ENCODE data around the gene TMEM150C.

Gene TMEM150C

DNA sequence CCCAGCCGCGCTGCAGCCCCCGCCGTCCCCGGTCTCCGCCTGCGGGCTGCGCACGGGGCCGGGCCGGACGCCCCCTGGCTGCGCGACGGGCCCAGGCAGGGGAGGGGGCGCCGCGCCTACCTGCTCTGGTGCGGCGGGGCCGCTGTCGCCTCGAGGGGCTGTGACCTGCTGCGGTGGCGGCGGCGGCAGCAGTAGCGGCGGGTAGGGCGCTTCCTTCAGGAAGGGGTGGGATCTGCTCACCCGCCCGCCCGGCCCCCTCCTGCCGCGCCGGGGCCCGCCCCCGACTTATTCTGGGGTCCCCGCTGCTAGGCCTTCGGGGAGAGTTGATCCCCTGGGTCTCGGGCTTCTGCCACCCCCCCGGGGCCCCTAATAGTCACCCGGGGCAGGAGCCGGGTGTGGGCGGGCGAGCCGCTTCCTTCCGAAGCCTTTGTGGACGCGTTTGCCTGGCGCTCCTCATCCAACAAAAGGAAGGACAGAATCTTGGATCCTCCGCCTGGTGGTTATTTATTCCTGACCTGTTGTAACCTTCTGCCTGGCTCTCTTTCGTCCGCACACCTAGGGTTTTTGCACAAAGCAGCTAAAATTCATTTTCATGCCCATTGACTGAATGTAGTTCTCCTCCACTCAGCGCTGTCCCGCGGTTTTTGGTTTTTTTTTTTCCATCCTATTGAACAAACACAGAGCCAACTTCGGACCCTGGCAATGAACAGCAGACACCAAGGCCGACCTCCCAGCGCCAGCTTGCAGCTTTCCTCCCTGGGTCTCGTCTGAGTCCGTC, at the start of gene TMEM150C:
Gene TMEM150C (minus strand): TSS at position 203 of the 778 bp plus-strand sequence. CDS start 57,331 bp downstream, outside the sequence.
- no peak for DNase-seq (ENCODE audit: low read depth)

DNA sequence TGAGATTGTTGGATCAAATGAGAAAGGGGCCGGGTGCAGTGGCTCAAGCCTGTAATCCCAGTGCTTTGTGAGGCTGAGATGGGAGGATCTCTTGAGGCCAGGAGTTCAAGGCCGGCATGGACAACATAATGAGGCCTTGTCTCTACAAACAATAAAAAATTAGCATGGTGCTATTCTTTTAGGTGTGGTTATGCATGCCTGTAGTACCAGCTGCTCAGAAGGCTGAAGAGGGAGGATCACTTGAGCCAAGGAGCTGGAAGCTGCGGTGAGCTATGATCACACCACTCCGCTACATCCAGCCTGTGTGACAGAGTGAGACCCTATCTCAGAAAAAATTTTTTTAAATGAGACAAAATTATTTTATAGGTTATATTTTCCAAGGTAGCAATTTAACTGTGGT, 49.7 kb upstream of the TMEM150C start:
- no peak for DNase-seq (ENCODE audit: low read depth)

DNA sequence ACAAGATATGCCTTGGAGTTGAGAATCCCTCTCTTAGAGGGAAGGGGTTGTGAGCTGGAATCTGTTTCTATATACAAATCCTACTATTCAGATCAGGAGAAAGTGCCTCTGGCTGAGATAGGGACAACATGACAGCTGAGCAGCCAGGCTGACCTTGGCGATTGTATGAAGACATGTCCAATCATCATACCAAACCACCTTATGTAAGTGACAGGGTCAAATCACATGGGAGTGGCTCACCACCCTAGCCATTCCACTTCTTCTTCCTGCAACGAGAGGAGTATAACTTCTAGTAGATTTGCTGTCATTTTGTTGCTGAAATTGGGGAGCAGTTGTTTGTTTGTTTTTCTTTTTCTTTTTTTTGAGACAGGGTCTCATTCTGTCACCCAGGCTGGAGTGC, 48.3 kb upstream of the TMEM150C start:
- DNase-seq (ENCODE audit: low read depth), result no peak

DNA sequence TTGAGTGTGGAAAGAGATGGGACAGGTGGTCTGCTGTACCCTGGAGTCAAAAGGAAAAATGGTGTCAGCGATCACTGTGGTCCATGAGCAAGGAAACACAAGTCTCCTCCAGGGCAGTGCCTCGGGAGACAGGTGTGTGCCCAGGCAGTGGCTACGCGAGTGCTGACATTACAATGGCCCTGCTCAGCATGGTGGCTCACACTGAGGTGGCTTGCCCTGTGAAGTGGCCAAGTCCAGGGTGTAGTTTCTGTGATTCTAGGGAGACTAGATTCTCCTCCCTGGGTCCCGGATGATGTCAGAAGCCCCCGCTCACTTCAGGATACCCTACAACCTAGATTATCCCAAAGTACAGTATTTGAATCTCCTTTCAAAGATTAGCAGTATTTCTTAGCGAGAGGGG, 44.8 kb upstream of the TMEM150C start:
- DNase-seq (ENCODE audit: low read depth), result no peak

DNA sequence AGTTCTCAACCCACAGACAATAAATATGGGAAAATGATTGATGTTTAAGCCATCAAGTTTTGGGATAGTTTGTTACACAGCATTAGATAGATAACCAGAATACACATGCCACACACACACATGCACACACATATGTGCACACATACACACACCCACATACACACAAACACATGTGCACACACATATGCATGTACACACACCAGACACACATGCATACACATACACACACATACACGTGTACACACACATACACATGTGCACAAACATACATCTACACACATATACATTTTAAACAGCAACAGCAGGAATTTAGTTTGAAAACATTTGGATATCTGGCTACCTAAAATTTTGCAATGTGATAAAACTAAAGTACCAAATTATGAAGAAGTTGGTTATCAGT, 42.7 kb upstream of the TMEM150C start:
- DNase-seq (ENCODE audit: low read depth), result no peak

DNA sequence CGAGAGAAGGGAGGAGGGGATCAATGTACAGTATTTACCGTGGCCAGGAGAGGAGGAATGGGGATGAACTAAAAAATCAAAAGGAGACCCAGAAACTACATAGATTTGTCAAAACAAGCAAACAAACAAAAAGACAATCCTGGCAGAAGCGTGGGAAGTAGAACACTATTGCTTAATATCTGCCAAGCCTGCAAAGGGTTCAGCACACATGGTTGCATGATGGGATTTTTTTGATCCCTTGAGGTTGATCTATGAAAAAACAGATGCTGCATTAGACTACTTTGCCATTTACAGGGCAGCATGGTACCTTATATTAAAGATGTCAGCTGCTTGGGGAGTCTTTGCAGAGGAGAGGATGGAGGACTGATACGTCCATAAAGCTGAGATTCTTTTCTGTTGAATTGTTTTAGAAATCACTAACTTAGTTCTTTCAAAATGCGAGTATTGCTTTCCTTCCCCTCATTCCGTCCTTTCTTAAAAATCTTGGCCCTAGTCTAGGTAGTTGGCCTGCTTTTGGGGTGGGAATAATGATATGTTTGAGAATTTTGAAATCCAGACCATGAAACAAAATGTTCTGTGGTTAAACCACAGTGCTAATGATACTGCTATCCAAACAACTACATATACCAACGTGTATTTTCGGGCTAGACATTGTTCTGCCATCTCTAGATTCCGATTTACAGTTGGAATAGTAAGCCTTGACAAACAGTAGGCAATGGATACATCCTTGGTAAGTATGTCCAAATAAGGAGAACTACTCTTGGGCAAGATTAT, 39.6 kb upstream of the TMEM150C start:
- no peak for DNase-seq (ENCODE audit: low read depth)

DNA sequence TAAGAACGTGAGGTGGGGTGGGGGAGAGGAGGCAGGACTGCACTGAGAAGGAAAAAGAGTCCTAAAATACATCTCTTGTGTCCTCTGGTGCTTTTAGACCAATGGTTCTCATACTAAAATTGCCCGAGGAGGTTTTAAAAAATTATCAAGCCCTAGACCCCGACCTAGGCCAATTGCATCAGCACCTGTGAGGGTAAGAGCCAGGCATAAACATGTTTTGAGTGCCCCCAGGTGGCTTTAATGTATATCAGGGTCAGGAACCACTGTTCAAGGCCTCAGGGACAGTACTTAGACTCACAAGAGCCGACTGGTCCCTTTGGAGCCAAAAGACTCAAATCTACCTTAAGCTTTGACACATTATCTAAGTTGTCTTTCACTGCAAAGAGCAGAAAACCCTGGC, 37.5 kb upstream of the TMEM150C start:
- no peak for DNase-seq (ENCODE audit: low read depth)

DNA sequence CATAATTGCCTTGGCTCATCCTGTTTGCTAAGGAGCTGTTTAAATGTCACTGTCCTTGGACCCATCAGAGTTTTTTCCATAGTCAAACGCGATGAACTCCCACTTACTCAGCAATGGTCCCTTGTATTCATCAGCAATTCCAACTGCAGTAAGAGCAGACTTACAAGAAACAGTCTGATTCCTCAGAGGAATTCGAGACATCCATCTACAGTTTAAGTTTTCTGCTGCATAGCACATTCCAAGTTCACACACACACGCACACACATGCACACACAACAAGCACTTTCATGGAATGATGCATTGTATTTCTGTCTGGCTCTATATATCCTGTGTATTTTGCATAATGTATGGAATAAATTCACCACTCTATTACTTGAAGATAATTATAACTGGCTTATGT, 32.7 kb upstream of the TMEM150C start:
- DNase-seq (ENCODE audit: low read depth), result no peak

DNA sequence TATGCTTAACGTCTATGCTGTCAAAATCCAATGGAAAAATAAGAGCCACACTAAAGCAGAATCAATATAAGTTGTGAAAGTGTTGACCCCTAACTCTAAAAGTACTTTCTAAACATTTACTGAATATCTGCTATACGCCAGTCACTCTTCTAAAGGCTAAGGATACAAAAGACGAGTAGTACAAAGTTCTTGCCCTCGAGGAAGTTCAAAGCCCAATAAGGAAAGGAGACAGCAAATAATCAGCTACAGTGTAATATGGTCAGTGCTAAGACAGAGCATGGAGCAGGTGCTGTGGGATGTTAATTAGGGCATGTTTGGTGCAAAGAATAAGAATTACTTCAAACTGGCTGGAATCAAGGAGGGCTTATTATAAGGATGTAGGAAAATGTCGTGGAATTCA, 31.6 kb upstream of the TMEM150C start:
- DNase-seq (ENCODE audit: low read depth), result no peak

DNA sequence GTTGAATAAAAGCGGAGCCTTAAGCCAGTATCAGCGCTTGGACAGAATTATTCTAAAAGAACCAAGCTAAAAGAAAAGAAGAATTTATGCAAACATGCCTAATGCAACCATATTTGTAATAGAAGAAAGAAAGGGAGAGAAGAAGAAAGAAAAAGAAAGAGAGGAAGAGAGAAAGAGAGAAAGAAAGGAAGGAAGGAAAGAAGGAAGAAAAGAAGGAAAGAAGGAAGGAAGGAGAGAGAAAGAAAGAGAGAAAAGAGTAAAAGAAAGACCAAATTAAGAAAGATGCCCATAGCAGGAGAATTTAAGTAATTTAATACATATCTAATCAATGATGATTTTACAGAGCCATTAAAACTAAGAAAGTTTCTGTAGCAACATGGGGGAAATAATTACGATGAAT, 30.9 kb upstream of the TMEM150C start:
- no peak for DNase-seq (ENCODE audit: low read depth)

DNA sequence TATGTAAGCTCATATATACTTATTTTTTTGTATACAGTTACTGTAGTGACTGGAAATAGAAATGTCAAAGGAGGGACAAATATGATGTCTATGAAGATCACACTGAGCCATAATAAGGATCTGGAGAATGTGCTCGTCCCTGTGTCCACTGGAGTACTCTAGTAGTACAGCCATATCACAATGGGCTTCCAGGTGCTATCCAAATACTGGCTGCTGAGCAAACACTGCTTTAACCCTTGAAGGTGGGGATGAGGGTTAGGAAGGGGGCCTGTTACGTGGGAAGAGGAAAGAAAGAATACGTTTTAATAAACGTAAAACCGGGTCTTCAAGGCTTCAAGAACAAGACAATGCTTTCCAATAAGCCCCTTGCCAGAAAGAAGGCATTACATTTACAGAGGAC, 29.8 kb upstream of the TMEM150C start:
- DNase-seq (ENCODE audit: low read depth), result no peak

DNA sequence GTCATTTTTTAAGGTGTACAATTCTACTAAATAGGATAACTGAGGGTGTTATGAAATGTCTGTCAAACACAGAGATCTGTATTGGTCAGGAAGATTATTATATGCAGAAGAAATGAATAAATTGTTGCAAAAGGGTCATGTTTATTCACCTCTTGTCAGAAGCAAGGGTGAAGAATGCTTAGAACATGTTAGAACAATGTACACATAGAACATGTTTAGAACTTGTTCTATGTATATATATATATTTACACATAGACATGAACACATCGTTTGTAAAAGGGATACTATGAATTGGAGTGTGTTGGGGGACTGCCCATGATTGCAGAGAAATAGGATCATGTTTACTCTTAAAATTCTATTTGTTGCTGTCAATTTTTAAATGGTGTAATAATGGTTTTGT, 28.0 kb upstream of the TMEM150C start:
- no peak for DNase-seq (ENCODE audit: low read depth)

DNA sequence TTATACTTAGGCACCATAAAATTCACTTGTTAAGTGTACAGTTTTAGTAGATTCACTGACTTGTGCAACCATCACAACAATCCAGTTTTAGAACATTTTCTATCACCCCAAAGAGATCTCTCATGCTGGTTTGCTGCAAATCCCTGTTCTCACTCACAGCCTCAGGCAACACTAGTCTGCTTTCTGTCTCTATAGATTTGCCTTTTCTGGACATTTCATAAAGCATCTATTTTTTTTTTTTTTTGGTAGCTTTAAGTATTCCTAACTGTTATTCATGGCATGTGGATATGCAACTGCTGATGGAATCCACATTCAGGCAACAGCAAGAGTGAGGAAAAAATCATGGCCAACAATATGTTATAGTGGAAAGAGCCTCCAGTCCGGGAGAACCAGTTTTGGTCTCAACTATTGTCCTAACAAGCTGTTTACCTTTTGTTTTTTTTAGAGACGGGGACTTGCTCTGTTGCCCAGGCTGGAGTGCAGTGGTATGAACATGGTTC, 27.0 kb upstream of the TMEM150C start:
- DNase-seq (ENCODE audit: low read depth), result no peak

DNA sequence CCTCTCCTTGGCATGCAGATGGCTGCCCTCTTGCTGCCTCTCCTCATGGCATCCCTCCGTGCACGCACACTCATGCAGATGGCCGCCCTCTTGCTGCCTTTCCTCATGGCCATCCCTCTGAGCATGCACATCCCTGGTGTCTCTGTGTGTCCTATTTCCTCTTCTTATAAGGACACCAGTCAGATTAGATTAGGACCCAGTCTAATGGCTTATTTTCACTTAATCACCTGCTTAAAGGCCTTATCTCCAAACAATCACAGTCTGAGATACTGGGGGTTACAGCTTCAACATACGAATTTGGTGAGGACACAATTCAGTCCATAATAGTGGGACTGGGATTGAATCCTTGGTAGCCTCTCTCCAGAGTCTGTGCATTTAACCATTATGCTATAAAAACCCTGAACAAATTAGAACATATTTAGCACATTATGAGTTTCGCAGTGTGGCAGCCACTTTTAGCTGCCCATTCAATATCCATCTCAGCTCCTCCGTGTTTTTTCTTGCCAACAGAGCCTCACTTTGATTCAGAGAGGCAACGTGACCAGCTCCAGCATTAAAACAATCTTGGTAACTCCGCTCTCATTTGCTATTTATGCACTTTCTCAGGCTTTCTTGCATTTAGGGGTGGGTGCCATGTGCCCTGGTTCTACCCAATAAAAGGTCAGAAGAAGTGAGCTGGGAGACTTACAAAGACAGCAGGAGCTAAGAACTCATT, 26.2 kb upstream of the TMEM150C start:
- no peak for DNase-seq (ENCODE audit: low read depth)

DNA sequence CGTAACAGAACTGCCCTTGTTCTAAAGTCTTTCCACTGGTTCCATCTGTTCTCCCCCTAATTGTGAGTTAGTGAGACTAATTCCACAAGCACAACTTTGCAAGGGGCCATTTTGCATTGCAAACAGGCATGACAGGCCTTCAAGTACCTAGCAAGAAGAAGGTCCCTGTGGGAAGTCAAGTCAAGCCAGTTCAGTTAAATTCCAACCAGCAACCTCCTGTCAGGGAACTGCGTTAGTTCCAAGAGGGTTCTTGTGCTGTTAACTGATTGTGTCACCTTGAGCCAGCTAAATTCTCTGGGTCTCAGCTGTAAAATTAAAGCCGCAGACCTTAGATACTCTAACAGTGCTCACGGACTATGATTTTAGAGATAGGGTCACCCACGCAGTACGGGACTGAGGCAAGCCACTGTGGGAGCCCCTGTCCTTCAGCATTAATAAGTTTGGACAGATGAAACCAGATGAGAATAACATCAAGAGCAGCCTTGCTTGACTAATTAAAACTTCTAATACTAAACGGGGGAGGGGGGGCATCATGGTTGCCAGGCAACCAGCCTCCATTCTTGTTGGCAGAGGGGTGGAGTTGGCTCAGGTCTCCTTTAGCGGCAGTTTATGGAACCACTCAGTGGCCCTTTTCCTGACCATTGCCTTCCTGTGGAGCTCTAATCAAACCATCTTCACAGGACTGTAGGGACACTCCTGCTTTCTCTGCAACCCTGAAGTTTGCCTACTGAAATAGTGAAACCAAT, 24.1 kb upstream of the TMEM150C start:
- no peak for DNase-seq (ENCODE audit: low read depth)

DNA sequence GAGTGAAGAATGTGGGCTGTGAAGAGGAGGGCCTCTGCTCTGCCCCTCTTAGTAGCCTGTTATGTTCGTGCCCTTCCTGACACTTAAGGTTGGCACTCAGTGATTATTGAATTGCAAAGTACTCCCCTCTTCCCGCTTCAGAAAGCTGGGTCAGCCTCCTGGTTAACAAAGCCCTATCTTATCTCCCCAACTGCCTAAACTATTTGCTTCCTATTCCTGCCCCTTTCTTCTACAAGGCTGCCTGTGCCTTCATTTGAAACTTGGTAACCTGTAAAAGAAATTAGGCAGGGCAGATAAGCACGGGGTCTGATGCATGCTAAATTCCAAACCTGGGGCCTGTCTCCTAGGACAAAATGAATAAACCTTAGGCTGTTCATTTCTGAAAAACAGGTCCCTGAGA, 23.1 kb upstream of the TMEM150C start:
- no peak for DNase-seq (ENCODE audit: low read depth)

DNA sequence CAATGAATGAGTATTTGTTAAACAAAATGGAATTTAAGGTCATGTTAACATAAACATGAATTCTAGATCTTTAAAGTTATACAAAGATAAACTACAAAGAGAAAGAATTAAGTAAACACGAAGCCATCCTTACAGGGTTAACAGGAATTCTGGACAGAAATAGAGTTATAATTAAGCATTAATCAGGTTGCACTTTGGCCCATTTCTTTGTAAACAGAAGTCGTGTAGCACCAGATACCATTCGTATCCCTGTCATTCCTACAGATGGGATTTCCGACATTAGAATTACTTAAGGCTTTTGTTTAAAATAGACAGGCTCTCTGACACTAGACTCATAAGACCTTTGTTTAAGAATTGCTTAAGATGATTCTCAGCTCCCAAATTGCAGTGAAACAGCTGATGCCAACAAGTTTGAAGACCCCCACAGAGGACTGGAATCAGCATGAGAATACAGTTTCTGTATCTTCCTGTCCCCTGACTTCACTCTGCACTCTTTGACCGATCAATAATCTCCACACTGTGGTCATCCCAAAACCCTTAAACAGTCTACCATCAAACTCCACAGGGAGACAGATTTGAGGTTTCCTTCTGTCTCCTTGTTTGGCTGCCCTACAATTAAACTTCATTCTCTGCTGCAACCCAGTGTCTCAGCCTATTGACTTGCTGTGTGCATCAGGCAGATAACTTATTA, 22.3 kb upstream of the TMEM150C start:
- DNase-seq (ENCODE audit: low read depth), result no peak

DNA sequence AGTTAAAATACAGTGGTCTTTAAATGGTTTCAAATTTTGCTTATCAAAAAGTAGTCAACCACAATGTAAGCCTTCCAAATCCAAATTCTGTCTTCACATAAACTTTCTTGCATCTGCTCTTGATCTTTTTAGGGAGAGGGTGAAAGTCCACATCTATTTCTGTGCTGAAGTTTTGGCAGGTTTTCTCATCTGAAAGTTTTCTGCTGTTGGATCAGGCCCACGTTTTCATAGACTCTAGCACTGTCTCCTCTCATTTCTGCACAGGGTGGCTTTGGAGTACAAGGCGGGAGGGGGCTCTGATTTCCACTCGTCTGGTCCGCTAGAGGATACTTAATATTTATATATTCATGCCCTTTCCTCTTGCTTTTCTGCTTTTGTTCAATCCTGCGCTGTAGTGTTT, 18.1 kb upstream of the TMEM150C start:
- DNase-seq (ENCODE audit: low read depth), result no peak

DNA sequence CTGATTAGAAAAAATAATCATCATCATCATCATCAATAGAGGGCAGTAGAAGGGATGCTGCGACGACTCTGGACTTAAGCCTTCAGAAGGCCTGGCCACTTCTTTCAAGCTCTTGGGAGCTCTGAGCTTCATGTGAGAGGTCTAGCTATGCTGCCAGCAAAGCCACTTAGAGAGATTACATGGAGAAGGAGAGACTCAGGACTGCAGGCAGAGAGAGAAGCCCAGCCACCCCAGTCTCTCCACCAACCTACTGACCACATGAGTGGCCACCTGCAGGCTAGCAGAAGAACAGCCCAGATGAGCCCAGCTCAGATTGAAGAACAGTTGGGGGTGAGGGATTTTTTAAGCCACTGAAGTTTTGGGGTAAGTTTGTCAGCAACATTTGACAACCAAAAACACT, 17.1 kb upstream of the TMEM150C start:
- DNase-seq (ENCODE audit: low read depth), result no peak

DNA sequence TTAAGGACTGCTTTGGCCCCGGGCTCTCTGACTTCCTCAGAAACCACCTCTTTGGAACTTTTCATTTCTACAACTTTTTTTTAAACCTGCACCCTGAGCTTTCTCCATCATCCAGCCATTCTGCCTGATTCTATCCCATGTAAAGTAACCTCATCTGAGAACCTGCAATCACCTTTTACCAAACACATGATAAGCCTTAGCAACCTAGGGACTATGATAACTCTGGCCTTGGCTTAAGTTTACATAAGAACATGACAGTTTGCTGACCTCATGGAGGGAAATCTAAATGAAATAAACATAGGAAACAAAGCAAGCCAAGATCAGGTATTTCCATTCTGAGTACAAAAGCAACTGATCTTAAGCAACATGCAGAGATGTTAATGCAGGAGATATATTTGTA, 15.7 kb upstream of the TMEM150C start:
- DNase-seq (ENCODE audit: low read depth), result no peak

DNA sequence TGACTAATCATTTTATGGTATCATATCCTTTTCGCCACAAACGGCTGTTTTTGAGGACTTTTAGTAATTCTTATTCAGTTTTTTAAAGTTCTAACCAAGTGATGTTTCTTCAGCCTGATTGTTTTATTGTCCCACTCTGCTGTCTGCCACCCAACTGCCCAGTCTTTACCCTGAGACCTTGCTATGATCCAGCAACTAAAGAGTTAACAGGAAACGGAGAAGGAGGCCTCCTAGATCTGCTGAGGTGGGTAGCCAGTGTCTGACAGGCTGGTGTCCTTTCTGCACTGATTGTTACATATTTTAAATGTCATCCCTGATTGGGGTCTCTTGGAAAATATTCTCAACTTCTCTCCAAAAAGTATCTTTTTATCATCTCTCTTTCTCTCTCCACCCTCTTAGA, 7.9 kb upstream of the TMEM150C start:
- no peak for DNase-seq (ENCODE audit: low read depth)
